ENCODE measurements around the gene DENND1C.

DENND1C gene

GRCh38 chr19:6421075-6422014 is 60.2 kb downstream of the DENND1C start:
- DNase-seq, result no peak

DNA sequence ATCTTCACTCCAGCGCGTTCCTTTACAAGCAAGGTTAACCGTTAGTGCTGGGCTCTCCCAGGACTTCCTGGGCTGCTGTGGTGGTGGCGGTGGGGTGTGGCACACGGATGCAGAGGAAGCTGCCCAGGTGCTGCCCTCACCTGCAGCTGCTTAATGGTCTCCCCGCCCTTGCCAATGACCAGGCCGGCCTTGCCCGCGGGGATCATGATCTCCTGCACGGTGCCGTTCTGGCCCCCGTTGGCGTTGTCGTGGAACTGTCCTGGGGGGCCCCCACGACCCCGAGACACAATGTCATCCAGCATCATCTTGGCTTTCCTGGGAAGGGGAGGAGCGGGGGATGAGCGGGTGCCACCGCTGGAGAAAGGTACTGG is 63.0 kb downstream of the DENND1C start:
- no peak for DNase-seq

- DNase-seq, result no peak
These were observed 63.6 kb downstream of the DENND1C start for GRCh38 chr19:6417713-6418561.
